GM18951 (cell line): Measurements from ENCODE around the gene MORC2.

Source experiments
- POLR2A ChIP-seq: IDR thresholded peaks from 4 replicates; pipeline ENCODE4 v1.6.1; 2011; ENCODE audit warnings: mild to moderate bottlenecking; ENCODE audit not compliant: insufficient read length, insufficient read depth; ENCODE audit errors: extremely low read depth
- in situ Hi-C: fragments of 300-500 bp; cut with MboI; formaldehyde crosslinking; loops from one replicate; pipeline ENCODE4 v1.12.0; 2022; ENCODE audit warnings: low sequenced_read_pairs, mixed read lengths, inconsistent platforms; ENCODE audit not compliant: unreplicated experiment

MORC2 gene

GRCh38 chr22:30923168-30923900 lies 45.2 kb downstream of the MORC2 start:
- TF ChIP-seq POLR2A = no peak
- in situ Hi-C loops = no loop called here

GRCh38 chr22:30922151-30922611 lies 46.4 kb downstream of the MORC2 start:
- in situ Hi-C loops = no loop called here

GRCh38 chr22:30921108-30921507 lies 47.5 kb downstream of the MORC2 start:
- in situ Hi-C loops = no loop called here
- TF ChIP-seq POLR2A = no peak

More at GRCh38 chr22:30922151-30922611, 46.4 kb downstream of the MORC2 start:
- peak; percentile 43 for TF ChIP-seq POLR2A

- no peak for TF ChIP-seq POLR2A
- in situ Hi-C loops = no loop called here
Measured at GRCh38 chr22:30920407-30920806, 48.2 kb downstream of the MORC2 start.

DNA sequence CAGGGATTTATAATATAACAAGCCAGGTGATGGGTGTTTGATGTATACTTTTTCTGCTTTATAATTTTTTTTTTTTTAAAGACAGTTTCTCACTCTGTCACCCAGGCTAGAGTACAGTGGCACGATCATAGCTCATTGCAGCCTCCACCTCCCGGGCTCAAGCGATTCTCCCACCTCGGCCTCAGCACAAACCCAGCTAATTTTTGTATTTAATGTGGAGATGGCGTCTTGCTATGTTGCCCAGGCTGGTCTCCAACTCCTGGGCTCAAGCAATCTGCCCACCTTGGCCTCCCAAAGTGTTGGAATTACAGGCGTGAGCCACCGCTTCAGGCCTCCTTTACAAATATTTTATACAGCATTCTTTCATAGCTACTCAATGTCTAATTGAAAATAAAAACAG lies 48.6 kb downstream of the MORC2 start:
- no peak for TF ChIP-seq POLR2A
- in situ Hi-C loops = loop anchor here (10.0 kb wide), 1 partner anchor 155 kb away; no protein-coding TSS in a partner anchor

DNA sequence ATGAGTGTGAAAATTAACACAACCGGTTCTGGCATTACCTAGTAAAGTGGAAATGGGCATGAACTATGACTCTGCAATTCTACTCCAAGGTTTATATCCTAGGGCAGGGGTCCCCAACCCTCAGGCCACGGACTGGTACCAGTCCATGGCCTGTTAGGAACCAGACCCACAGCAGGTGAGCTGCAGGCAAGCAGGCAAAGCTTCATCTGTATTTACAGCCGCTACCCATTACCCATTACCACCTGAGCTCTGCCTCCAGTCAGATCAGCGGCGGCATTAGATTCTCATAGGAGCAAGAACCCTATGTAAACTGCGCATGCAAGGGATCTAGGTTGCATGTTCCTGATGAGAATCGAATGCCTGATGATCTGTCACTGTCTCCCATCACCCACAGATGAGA lies 49.8 kb downstream of the MORC2 start:
- in situ Hi-C loops = loop anchor here (10.0 kb wide), 1 partner anchor 154 kb away; no protein-coding TSS in a partner anchor
- TF ChIP-seq POLR2A = no peak

GRCh38 chr22:30910358-30910757 lies 58.2 kb downstream of the MORC2 start:
- in situ Hi-C loops = loop anchor here (10.0 kb wide), 1 partner anchor 146 kb away; no protein-coding TSS in a partner anchor
- TF ChIP-seq POLR2A = no peak

DNA sequence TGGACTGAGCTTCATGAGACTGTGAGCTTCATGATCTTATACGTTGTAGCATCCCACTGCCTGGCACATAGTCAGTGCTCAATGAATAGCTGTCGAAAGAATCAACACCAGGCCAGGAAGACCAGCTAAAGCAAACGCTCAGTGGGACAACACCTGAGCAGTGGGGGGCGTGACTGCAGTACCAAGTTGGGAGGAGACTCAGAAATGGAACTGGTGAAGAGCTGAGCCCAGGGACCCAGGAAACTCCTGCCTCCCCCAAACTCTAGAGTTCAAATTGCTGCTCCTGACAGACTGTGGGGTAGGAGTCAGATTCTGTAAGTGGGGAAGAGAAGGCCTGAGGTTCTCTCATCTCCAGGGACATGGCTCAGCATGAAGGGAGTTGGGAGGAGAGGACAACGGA lies 59.3 kb downstream of the MORC2 start:
- in situ Hi-C loops = no loop called here
- no peak for TF ChIP-seq POLR2A

- in situ Hi-C loops = no loop called here
- TF ChIP-seq POLR2A = no peak
Measured at GRCh38 chr22:30908051-30908461, 60.5 kb downstream of the MORC2 start.

GRCh38 chr22:30906946-30907345 lies 61.6 kb downstream of the MORC2 start:
- in situ Hi-C loops = no loop called here
- no peak for TF ChIP-seq POLR2A

DNA sequence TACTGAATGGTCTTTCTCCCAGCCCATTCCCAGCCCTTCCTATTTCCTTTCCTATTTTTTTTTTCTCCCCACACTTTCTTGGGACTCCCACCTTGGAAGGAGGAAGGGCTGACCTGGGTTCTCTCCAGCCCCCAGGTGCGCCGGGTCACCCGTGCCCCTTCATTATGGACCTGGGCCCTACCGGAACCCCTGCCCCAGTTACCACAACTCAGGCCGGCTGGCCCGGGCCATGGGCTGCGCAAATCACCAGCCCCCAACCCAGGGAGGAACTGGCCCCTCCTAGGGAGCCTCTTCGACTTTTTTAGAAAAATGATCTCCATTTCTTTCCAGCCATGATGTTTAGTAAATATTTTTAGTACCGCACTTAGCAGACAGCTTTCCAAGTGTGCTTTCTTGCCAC lies 62.2 kb downstream of the MORC2 start:
- no peak for TF ChIP-seq POLR2A
- in situ Hi-C loops = no loop called here

DNA sequence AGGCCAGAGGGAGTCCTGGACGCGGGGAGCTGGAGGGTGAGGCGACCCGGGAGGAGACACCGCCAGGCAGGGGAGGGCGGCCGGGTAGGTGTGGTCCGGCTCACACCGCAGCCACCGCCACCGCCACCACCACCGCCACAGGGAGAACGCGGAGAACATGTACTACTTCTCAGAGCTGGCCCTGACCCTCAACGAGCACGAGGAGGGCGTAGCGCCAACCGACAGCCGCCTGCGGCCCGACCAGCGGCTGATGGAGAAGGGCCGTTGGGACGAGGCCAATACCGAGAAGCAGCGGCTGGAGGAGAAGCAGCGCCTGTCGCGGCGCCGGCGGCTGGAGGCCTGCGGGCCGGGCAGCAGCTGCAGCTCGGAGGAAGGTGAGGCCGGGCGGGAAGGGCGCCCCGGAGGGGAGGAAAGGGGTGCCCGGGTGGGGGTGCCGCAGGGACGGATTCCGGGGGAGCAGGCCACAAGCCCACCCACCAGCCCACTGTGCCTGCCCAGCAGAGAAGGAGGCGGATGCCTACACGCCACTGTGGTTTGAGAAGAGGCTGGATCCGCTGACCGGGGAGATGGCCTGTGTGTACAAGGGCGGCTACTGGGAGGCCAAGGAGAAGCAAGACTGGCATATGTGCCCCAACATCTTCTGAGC lies 62.8 kb downstream of the MORC2 start:
- in situ Hi-C loops = no loop called here
- TF ChIP-seq POLR2A = no peak

DNA sequence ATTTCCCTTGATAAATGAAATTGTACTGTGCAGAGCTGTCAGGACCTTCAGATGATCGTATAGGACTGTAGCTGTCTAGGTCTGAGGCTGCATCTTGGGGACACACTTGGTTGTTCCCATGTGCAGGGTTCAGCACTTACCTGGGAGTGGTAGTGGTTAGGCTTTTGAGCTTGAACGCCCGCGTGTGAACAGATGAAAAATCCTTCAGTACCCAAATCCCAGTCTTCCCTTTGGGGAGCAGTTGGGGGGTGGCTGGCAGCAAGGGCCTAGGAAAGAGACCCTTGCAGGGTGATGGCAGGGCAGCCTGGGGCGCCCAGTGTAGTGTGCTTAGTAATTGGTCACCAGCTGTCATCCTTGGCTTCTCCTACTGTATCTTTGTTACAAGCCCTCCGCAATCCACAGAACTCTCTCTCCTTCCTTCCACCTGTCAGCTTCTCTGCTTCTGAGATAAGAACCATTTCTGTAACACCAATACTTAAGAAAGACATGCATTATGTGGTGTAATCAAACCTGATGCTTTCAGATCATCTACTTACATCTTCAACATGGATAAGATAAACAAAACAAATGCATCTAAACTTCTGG lies 64.6 kb downstream of the MORC2 start:
- in situ Hi-C loops = no loop called here
- TF ChIP-seq POLR2A = no peak
